HEK293 (cell line): ENCODE data around the gene CDH26.

Experiments used
- CTCF ChIA-PET: fragments of 350-600 bp; formaldehyde crosslinking; extraction: SDS; loops from one replicate; lab custom pipeline; 2021; ENCODE audit warnings: antibody characterized with exemption; lab: Yijun Ruan, JAX
- POLR2A ChIA-PET: fragments of 300-600 bp; formaldehyde crosslinking; extraction: SDS; loops from one replicate; lab custom pipeline; 2020; ENCODE audit warnings: antibody characterized with exemption, inconsistent platforms; lab: Yijun Ruan, JAX
- H3K27ac ChIP-seq: fragments of 200-500 bp; sonication (Bioruptor generic); 2 replicates; pipeline ENCODE4 v1.5.1; 2014; ENCODE audit warnings: low read depth, low read length, control low read depth, inconsistent platforms; ENCODE audit errors: extremely low read depth
- H3K36me3 ChIP-seq, 2 experiments: fragments of 200-500 bp in 1 of 2; sonication (Bioruptor generic) in 1 of 2; 1 replicate in 1 of 2; 2 replicates in 1 of 2; pipeline ENCODE4 v1.5.1; 2014 to 2017; ENCODE audit warnings: inconsistent platforms in 2 of 2, low read length in 2 of 2; ENCODE audit not compliant: control insufficient read depth in 2 of 2, insufficient read depth in 1 of 2
- H3K4me1 ChIP-seq: fragments of 200-500 bp; sonication (Bioruptor generic); 2 replicates; pipeline ENCODE4 v1.5.1; 2014; ENCODE audit warnings: mild to moderate bottlenecking, low read length, inconsistent platforms; ENCODE audit not compliant: control insufficient read depth, insufficient read depth
- H3K4me3 ChIP-seq: 2 replicates; pipeline ENCODE4 v1.5.1; 2011; ENCODE audit warnings: low read depth, mild to moderate bottlenecking, control low read depth, low read length, moderate library complexity
- H3K9me3 ChIP-seq: fragments of 200-500 bp; sonication (Bioruptor generic); 2 replicates; pipeline ENCODE4 v1.5.1; 2014; ENCODE audit warnings: low read depth, low read length, inconsistent platforms; ENCODE audit not compliant: control insufficient read depth, insufficient read depth
- ATF2 ChIP-seq: fragments of 450-650 bp; formaldehyde crosslinking; IDR thresholded peaks from 2 replicates; pipeline ENCODE4 v1.5.1; 2016; ENCODE audit warnings: missing biosample characterization, missing genetic modification characterization, low read depth
- BCL11B ChIP-seq: fragments of 450-650 bp; formaldehyde crosslinking; IDR thresholded peaks from 2 replicates; pipeline ENCODE4 v1.5.1; 2016; ENCODE audit warnings: low read depth, missing biosample characterization, missing genetic modification characterization
- ELK4 ChIP-seq: IDR thresholded peaks from 2 replicates; pipeline ENCODE4 v1.6.1; 2011; ENCODE audit warnings: mild to moderate bottlenecking, low read depth, low read length, borderline replicate concordance
- GLIS1 ChIP-seq: fragments of 450-650 bp; formaldehyde crosslinking; IDR thresholded peaks from 2 replicates; pipeline ENCODE4 v1.5.1; 2016; ENCODE audit warnings: missing biosample characterization, missing genetic modification characterization
- RBAK ChIP-seq: fragments of 450-650 bp; formaldehyde crosslinking; IDR thresholded peaks from 2 replicates; pipeline ENCODE4 v1.5.1; 2016; ENCODE audit warnings: missing biosample characterization, missing genetic modification characterization
- ZBTB21 ChIP-seq: fragments of 450-650 bp; formaldehyde crosslinking; IDR thresholded peaks from 2 replicates; pipeline ENCODE4 v1.5.1; 2017; ENCODE audit warnings: missing biosample characterization, missing genetic modification characterization
- ZBTB44 ChIP-seq: fragments of 450-650 bp; IDR thresholded peaks from 2 replicates; pipeline ENCODE4 v1.5.1; 2018; ENCODE audit warnings: missing biosample characterization, mild to moderate bottlenecking, missing genetic modification characterization
- ZEB2 ChIP-seq: fragments of 450-650 bp; formaldehyde crosslinking; IDR thresholded peaks from 2 replicates; pipeline ENCODE4 v1.5.1; 2016; ENCODE audit warnings: missing biosample characterization, missing genetic modification characterization
- ZNF10 ChIP-seq: fragments of 450-650 bp; formaldehyde crosslinking; IDR thresholded peaks from 2 replicates; pipeline ENCODE4 v1.5.1; 2017; ENCODE audit warnings: missing biosample characterization, missing genetic modification characterization
- ZNF133 ChIP-seq: fragments of 450-650 bp; formaldehyde crosslinking; IDR thresholded peaks from 2 replicates; pipeline ENCODE4 v1.5.1; 2016; ENCODE audit warnings: missing biosample characterization, missing genetic modification characterization
- ZNF148 ChIP-seq: fragments of 450-650 bp; formaldehyde crosslinking; IDR thresholded peaks from 2 replicates; pipeline ENCODE4 v1.5.0; 2017; ENCODE audit warnings: missing biosample characterization, missing genetic modification characterization, borderline replicate concordance
- ZNF174 ChIP-seq: fragments of 450-650 bp; formaldehyde crosslinking; IDR thresholded peaks from 2 replicates; pipeline ENCODE4 v1.5.0; 2017; ENCODE audit warnings: missing biosample characterization, mild to moderate bottlenecking, missing genetic modification characterization
- ZNF202 ChIP-seq: fragments of 450-650 bp; formaldehyde crosslinking; IDR thresholded peaks from 2 replicates; pipeline ENCODE4 v1.5.1; 2016; ENCODE audit warnings: missing biosample characterization, missing genetic modification characterization, borderline replicate concordance
- ZNF280C ChIP-seq: fragments of 450-650 bp; formaldehyde crosslinking; IDR thresholded peaks from 2 replicates; pipeline ENCODE4 v1.5.1; 2016; ENCODE audit warnings: missing biosample characterization, missing genetic modification characterization
- ZNF433 ChIP-seq: fragments of 450-650 bp; formaldehyde crosslinking; IDR thresholded peaks from 2 replicates; pipeline ENCODE4 v1.5.1; 2016; ENCODE audit warnings: missing biosample characterization, missing genetic modification characterization, low read depth
- ZNF518A ChIP-seq: fragments of 450-650 bp; formaldehyde crosslinking; conservative IDR thresholded peaks from 2 replicates; pipeline ENCODE4 v1.5.1; 2016; ENCODE audit warnings: low read depth, missing biosample characterization, missing genetic modification characterization
- ZNF571 ChIP-seq: fragments of 450-650 bp; formaldehyde crosslinking; IDR thresholded peaks from 2 replicates; pipeline ENCODE4 v1.5.0; 2017; ENCODE audit warnings: missing biosample characterization, missing genetic modification characterization
- ZSCAN16 ChIP-seq: fragments of 450-650 bp; formaldehyde crosslinking; IDR thresholded peaks from 2 replicates; pipeline ENCODE4 v1.5.1; 2016; ENCODE audit warnings: missing biosample characterization, missing genetic modification characterization
- ZSCAN5A ChIP-seq: fragments of 450-650 bp; formaldehyde crosslinking; IDR thresholded peaks from 2 replicates; pipeline ENCODE4 v1.5.1; 2016; ENCODE audit warnings: missing biosample characterization, missing genetic modification characterization

CDH26 gene

GRCh38 chr20:60046436-60046835, 88.2 kb downstream of the CDH26 start (continued):
- TF ChIP-seq ZBTB44: no peak
- no peak for TF ChIP-seq ZNF148
- TF ChIP-seq ZNF280C (tag by site-specific recombination): no peak
- no peak for TF ChIP-seq ZNF433 (tag by site-specific recombination)
- no peak for TF ChIP-seq ZEB2 (tag by site-specific recombination)
- TF ChIP-seq ZNF10: no peak
- TF ChIP-seq ZSCAN16 (tag by site-specific recombination): no peak

GRCh38 chr20:60046860-60047259, 88.6 kb downstream of the CDH26 start:
- TF ChIP-seq ATF2 (no peak), ZBTB21 (tag by site-specific recombination) (no peak), ZNF174 (tag by site-specific recombination) (no peak), ZNF133 (tag by site-specific recombination) (no peak), ZSCAN5A (tag by site-specific recombination) (no peak), RBAK (no peak), BCL11B (tag by site-specific recombination) (no peak), ZNF518A (tag by site-specific recombination) (no peak), ELK4 (no peak), ZNF571 (tag by site-specific recombination) (no peak), ZNF202 (no peak), GLIS1 (no peak)

More at GRCh38 chr20:60046860-60047259, 88.6 kb downstream of the CDH26 start:
- H3K4me3 ChIP-seq: no peak overlapping the region
- H3K4me1 ChIP-seq: no peaks in the 10 kb centered on the region
- POLR2A ChIA-PET: no interaction called here
- no peak overlapping the region for H3K27ac ChIP-seq
- CTCF ChIA-PET: interaction anchor here (1.1 kb wide), 1 partner anchor 1850 kb away, joined by 3 read pairs; no protein-coding TSS in a partner anchor
- no peaks in the 10 kb centered on the region for H3K36me3 ChIP-seq
- H3K9me3 ChIP-seq: no peaks in the 10 kb centered on the region
